NCI-H1105 treated with DMSO at 0.1 percent for 48 hours (cell line): ENCODE measurements around the gene SCAPER.
"Not testable (repeated sequence)": the region's sequence is repeated elsewhere in the genome, so short reads cannot be mapped to it uniquely, and the experiment has no call there.

Experiments
- DNase-seq: peaks from one replicate; lab custom pipeline; 2025; lab: John Stamatoyannopoulos, UW

SCAPER gene

GRCh38 chr15:76863123-76863522, 42.0 kb downstream of the SCAPER start:
- no peak for DNase-seq

GRCh38 chr15:76861815-76862397, 43.2 kb downstream of the SCAPER start:
- DNase-seq: no peak

GRCh38 chr15:76860201-76860600, 44.9 kb downstream of the SCAPER start:
- DNase-seq: no peak

- DNase-seq: not testable (repeated sequence)
These were observed 54.8 kb downstream of the SCAPER start for GRCh38 chr15:76850367-76850766.

- no peak for DNase-seq
These were observed 58.4 kb downstream of the SCAPER start for GRCh38 chr15:76846782-76847181.

GRCh38 chr15:76844096-76844495, 61.0 kb downstream of the SCAPER start:
- no peak for DNase-seq

GRCh38 chr15:76843269-76843668, 61.9 kb downstream of the SCAPER start:
- DNase-seq: no peak

GRCh38 chr15:76840830-76841460, 64.2 kb downstream of the SCAPER start:
- DNase-seq: peak; percentile 18

GRCh38 chr15:76839173-76839572, 66.0 kb downstream of the SCAPER start:
- DNase-seq: no peak

- no peak for DNase-seq
These were observed 67.7 kb downstream of the SCAPER start for GRCh38 chr15:76837474-76837873.

GRCh38 chr15:76829939-76830338, 75.2 kb downstream of the SCAPER start:
- DNase-seq: no peak

- no peak for DNase-seq
These were observed 81.2 kb downstream of the SCAPER start for GRCh38 chr15:76823890-76824289.

GRCh38 chr15:76823303-76823702, 81.8 kb downstream of the SCAPER start:
- no peak for DNase-seq

GRCh38 chr15:76818926-76819325, 86.2 kb downstream of the SCAPER start:
- not testable (repeated sequence) for DNase-seq

- DNase-seq: no peak
These were observed 89.7 kb downstream of the SCAPER start for GRCh38 chr15:76815421-76815820.

GRCh38 chr15:76812381-76812780, 92.8 kb downstream of the SCAPER start:
- no peak for DNase-seq

- DNase-seq: no peak
These were observed 95.6 kb downstream of the SCAPER start for GRCh38 chr15:76809412-76810103.

- no peak for DNase-seq
These were observed 102.0 kb downstream of the SCAPER start for GRCh38 chr15:76803049-76803571.

- DNase-seq: no peak
These were observed 102.7 kb downstream of the SCAPER start for GRCh38 chr15:76802411-76802810.

GRCh38 chr15:76799760-76800159, 105.4 kb downstream of the SCAPER start:
- no peak for DNase-seq

GRCh38 chr15:76795217-76795616, 109.9 kb downstream of the SCAPER start:
- no peak for DNase-seq

GRCh38 chr15:76793162-76793561, 112.0 kb downstream of the SCAPER start:
- no peak for DNase-seq

- DNase-seq: no peak
These were observed 113.6 kb downstream of the SCAPER start for GRCh38 chr15:76791511-76791910.
